Hepatocyte (in vitro differentiated cells): ENCODE data around the gene SLC25A22. TPM values are rescaled to one million over a fixed set of nuclear protein-coding genes. Genes with fewer than 3 reads are reported as not detected.
A peak's percentile ranks its signal among the peaks of the same experiment; 100 is the strongest.

Source experiments
- DNase-seq: peaks from one replicate; pipeline ENCODE4 v3.0.0-alpha.2; 2016; ENCODE audit warnings: low spot score
- H2AFZ ChIP-seq: fragments of 200-600 bp; sonication (generic); 2 replicates; pipeline ENCODE4 v1.6.0; 2016; ENCODE audit warnings: antibody characterized with exemption, mild to moderate bottlenecking
- H3K27ac ChIP-seq: fragments of 200-600 bp; sonication (generic); 2 replicates; pipeline ENCODE4 v1.5.1; 2016; ENCODE audit warnings: mild to moderate bottlenecking
- H3K27me3 ChIP-seq: fragments of 200-600 bp; sonication (generic); 2 replicates; pipeline ENCODE4 v1.6.1; 2016
- H3K36me3 ChIP-seq: fragments of 200-600 bp; sonication (generic); replicated peaks from 2 replicates; pipeline ENCODE4 v1.5.1; 2016; ENCODE audit warnings: low read depth; ENCODE audit not compliant: insufficient read depth
- H3K4me1 ChIP-seq: fragments of 200-600 bp; sonication (generic); 2 replicates; pipeline ENCODE4 v1.5.1; 2016; ENCODE audit warnings: mild to moderate bottlenecking, moderate library complexity; ENCODE audit not compliant: insufficient read depth
- H3K4me2 ChIP-seq: fragments of 200-600 bp; sonication (generic); 2 replicates; pipeline ENCODE4 v1.6.0; 2016
- H3K4me3 ChIP-seq: fragments of 200-600 bp; sonication (generic); 2 replicates; pipeline ENCODE4 v1.5.1; 2016; ENCODE audit warnings: mild to moderate bottlenecking
- H3K79me2 ChIP-seq: fragments of 200-600 bp; sonication (generic); 2 replicates; pipeline ENCODE4 v1.6.0; 2017; ENCODE audit warnings: mild to moderate bottlenecking
- H3K9me2 ChIP-seq: fragments of 200-600 bp; sonication (generic); replicated peaks from 2 replicates; pipeline ENCODE4 v1.6.0; 2017; ENCODE audit warnings: mild to moderate bottlenecking; ENCODE audit not compliant: insufficient read depth
- H3K9me3 ChIP-seq: fragments of 200-600 bp; sonication (generic); 2 replicates; pipeline ENCODE4 v1.5.1; 2016; ENCODE audit warnings: low read depth, mild to moderate bottlenecking
- H4K20me1 ChIP-seq: fragments of 200-600 bp; sonication (generic); 2 replicates; pipeline ENCODE4 v1.6.0; 2016; ENCODE audit warnings: mild to moderate bottlenecking; ENCODE audit not compliant: insufficient read depth, poor library complexity, severe bottlenecking
- EZH2 ChIP-seq: fragments of 200-600 bp; sonication (generic); IDR thresholded peaks from 2 replicates; pipeline ENCODE4 v1.6.1; 2016; ENCODE audit warnings: antibody characterized with exemption, mild to moderate bottlenecking, borderline replicate concordance
- EZH2phosphoT487 ChIP-seq: fragments of 200-600 bp; sonication (generic); IDR thresholded peaks from one replicate; pipeline ENCODE4 v1.6.1; 2018; ENCODE audit warnings: antibody characterized with exemption, mild to moderate bottlenecking, low read depth, moderate library complexity; ENCODE audit not compliant: unreplicated experiment, severe bottlenecking
- WGBS: methylation state at CpG from one replicate; pipeline ENCODE4 v1.1.6; 2016; ENCODE audit warnings: low lambda C conversion rate; ENCODE audit errors: missing lambda C conversion rate; 5-methylcytosine and 5-hydroxymethylcytosine counted together
- polyA plus RNA-seq: library from polyadenylated mRNA; unstranded; fragments of >200 nt; fragmentation: Nextera tagmentation; extraction: Ambion mirVana; gene quantifications from 2 replicates; pipeline ENCODE4 v1.2.1, GENCODE V29; 2016
- total RNA-seq: library from RNA; depleted of rRNA; stranded (reverse); fragments of >200 nt; gene quantifications from 2 replicates; pipeline ENCODE4 v1.2.3, GENCODE V29; 2014
- TF ChIP-seq, protein P1 (sequence below): fragments of 200-600 bp; sonication (generic); IDR thresholded peaks from 2 replicates; pipeline ENCODE4 v1.5.1; 2016; ENCODE audit warnings: antibody characterized with exemption, mild to moderate bottlenecking; ENCODE audit not compliant: poor library complexity

Gene SLC25A22
- total and polyA plus RNA-seq, 2 experiments from 2014 or later, result 16.2 to 19.7 TPM

DNA sequence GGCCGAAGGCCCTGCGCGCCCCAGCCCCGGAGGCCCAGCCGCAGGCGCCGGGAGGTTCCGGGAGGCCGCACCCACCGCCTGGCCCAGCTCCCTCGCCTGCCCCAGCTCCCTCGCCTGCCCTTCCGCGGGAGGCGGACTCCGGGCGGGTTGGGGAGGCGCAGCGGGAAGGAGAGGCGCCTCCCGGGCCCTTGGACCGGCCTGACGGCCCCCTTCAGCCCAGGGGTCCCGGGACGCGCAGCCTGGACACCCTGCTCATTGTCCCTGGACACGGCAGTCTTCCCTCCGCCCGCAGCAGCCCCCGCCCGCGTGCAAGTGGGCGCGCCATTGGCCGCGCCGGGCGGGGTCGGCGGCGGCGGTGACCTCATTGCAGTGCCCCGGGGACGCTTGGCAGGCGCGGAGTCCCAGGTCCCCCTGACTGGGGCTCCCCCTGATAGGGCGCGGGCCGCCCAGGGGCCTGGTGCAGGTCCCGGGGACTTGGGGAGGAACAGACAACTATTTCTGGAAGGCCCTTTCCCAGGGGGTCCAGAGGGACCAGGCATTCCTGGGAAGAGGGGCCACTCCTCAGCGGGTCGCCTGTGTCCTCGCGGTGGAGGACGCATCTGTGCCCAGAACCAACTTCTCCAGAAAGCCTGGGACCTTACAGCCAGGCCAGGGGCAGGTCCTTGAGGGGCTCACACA lies 35.2 kb upstream of the SLC25A22 start:
- Histone ChIP-seq H3K27me3 (peaks cover 9% of the 10 kb centered on the region), H3K9me2 (no peaks in the 10 kb centered on the region), H3K79me2 (peaks cover 31% of the 10 kb centered on the region), H3K27ac (peak overlapping the region; percentile 87), H2AFZ (no peak overlapping the region), H3K9me3 (no peaks in the 10 kb centered on the region), H4K20me1 (peaks cover 21% of the 10 kb centered on the region), H3K4me1 (peaks cover 44% of the 10 kb centered on the region), H3K4me2 (peak overlapping the region; percentile 98), H3K36me3 (no peaks in the 10 kb centered on the region), H3K4me3 (peak overlapping the region; percentile 44)
- TF ChIP-seq, protein P1, sequence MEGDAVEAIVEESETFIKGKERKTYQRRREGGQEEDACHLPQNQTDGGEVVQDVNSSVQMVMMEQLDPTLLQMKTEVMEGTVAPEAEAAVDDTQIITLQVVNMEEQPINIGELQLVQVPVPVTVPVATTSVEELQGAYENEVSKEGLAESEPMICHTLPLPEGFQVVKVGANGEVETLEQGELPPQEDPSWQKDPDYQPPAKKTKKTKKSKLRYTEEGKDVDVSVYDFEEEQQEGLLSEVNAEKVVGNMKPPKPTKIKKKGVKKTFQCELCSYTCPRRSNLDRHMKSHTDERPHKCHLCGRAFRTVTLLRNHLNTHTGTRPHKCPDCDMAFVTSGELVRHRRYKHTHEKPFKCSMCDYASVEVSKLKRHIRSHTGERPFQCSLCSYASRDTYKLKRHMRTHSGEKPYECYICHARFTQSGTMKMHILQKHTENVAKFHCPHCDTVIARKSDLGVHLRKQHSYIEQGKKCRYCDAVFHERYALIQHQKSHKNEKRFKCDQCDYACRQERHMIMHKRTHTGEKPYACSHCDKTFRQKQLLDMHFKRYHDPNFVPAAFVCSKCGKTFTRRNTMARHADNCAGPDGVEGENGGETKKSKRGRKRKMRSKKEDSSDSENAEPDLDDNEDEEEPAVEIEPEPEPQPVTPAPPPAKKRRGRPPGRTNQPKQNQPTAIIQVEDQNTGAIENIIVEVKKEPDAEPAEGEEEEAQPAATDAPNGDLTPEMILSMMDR, result no peak
- TF ChIP-seq EZH2, result no peak
- no peak for TF ChIP-seq EZH2phosphoT487
- peak; percentile 86 for DNase-seq
- under 1% methylated on average over 17 of the region's 55 CpGs for WGBS

DNA sequence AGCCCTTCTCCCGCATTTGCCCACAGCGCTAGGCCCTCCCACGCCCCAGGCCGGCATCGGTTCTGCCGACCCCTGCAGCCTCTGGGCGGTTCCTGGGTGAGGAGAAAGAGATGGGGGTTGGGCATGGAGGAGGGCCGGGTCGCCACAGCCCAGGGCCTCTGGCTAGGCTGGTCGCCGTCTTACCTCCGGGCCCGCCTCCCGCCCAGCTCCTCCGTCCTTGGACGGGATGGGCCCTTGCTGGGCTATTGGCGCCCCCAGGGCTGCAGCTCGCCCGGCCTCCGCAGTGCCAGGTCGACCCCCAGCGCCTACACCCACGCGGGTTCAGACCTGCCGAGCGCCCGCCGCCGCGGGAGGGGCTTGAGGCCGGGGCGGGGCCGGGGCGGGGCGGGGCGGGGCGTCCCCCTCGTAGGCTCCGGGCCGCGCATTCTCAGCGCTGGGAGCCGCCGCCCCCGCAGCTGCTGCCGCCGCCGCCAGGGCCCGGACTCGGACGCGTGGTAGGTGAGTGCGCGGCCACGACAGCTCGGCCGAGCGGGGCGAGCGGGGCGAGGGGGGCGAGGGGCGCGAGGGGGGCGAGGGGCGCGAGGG lies 34.5 kb upstream of the SLC25A22 start, which contains the start of gene CD151:
Gene CD151, plus strand, starts transcription at position 424 of the 585 bp plus-strand sequence. CDS start 3,118 bp downstream, outside the sequence.
- Histone ChIP-seq H3K4me1 (peaks cover 47% of the 10 kb centered on the region), H3K4me3 (peak within 1 kb of the TSS; percentile 44), H3K9me3 (no peaks in the 10 kb centered on the region), H3K27ac (peak within 1 kb of the TSS; percentile 87), H3K4me2 (peak within 1 kb of the TSS; percentile 98), H2AFZ (peak within 1 kb of the TSS; percentile 81), H3K79me2 (peaks cover 31% of the 10 kb centered on the region), H3K9me2 (no peaks in the 10 kb centered on the region), H4K20me1 (peaks cover 21% of the 10 kb centered on the region), H3K36me3 (no peaks in the 10 kb centered on the region), H3K27me3 (peaks cover 10% of the 10 kb centered on the region)
- WGBS, result under 1% methylated on average over 23 of the region's 67 CpGs
- peak; percentile 89 for DNase-seq
- TF ChIP-seq EZH2phosphoT487 (no peak), EZH2 (no peak)

DNA sequence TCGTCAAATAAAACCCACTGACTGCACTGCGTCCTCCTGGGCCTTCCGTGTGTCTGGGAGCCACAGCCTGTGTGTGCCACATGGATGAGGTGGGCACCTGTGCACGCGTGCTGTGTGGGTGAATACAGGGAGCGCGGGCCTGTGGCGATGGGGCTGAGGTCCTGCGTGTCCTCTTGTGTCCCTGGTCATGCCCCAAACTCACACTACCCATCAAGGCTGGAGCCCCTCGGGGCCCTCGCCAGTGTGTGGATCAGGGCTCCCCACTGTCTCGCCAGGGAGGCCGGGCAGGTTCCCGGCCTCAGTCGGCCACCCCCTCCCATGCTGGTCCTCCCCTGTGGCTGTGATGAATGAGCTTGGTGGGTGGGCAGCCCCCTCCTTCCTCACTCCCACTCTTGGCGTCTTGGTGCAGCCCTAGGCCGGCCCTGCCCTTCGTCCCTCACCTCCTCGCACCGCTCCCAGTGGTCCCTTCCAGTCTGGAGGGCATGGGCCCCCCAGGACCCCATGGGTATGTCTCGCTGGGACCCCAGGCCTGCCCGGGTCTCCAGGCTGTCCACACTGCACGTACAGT lies 34.0 kb upstream of the SLC25A22 start:
- peak overlapping the region; percentile 39 for H3K4me3 ChIP-seq
- 85% methylated on average over 12 of the region's 23 CpGs for WGBS

More for the DNA sequence above, 34.0 kb upstream of the SLC25A22 start:
- peak overlapping the region; percentile 96 for H3K4me2 ChIP-seq
- H4K20me1 ChIP-seq, result peaks cover 21% of the 10 kb centered on the region
- no peak for DNase-seq
- H3K4me1 ChIP-seq, result peaks cover 50% of the 10 kb centered on the region
- H3K27ac ChIP-seq, result peak overlapping the region; percentile 87
- TF ChIP-seq, protein P1, result no peak
- TF ChIP-seq EZH2 (no peak), EZH2phosphoT487 (no peak)
- H2AFZ ChIP-seq, result no peak overlapping the region
- H3K79me2 ChIP-seq, result peaks cover 31% of the 10 kb centered on the region
- no peaks in the 10 kb centered on the region for H3K9me2 ChIP-seq
- H3K9me3 ChIP-seq, result no peaks in the 10 kb centered on the region
- H3K36me3 ChIP-seq, result no peaks in the 10 kb centered on the region
- peaks cover 10% of the 10 kb centered on the region for H3K27me3 ChIP-seq
